Measurements from ENCODE around the gene SPRR2A.
"Not testable (repeated sequence)": the region's sequence is repeated elsewhere in the genome, so short reads cannot be mapped to it uniquely, and the experiment has no call there.

The SPRR2A gene

GRCh38 chr1:153057375-153057774, at the start of gene SPRR2A:
Gene SPRR2A, minus strand, starts transcription at chr1:153057512. Its CDS starts 777 bp downstream, at chr1:153056735.
- DNase-seq (ENCODE audit: low read depth in 1 of 2, low spot score in 1 of 2) = no peak

- DNase-seq (ENCODE audit: low read depth in 1 of 2, low spot score in 1 of 2) = no peak
These were observed 42.9 kb upstream of the SPRR2A start for GRCh38 chr1:153100245-153100644.

GRCh38 chr1:153099461-153100045, 42.2 kb upstream of the SPRR2A start:
- no peak for DNase-seq (ENCODE audit: low read depth in 1 of 2, low spot score in 1 of 2)

GRCh38 chr1:153095764-153096163, 38.5 kb upstream of the SPRR2A start:
- no peak for DNase-seq (ENCODE audit: low read depth in 1 of 2, low spot score in 1 of 2)

GRCh38 chr1:153094426-153094825, 37.1 kb upstream of the SPRR2A start, which contains the start of gene SPRR2E:
Gene SPRR2E, minus strand, starts transcription at chr1:153094526. Its CDS starts 775 bp downstream, at chr1:153093751.
- no peak for DNase-seq (ENCODE audit: low read depth in 1 of 2, low spot score in 1 of 2)

- DNase-seq (ENCODE audit: low read depth in 1 of 2, low spot score in 1 of 2) = no peak
These were observed 30.3 kb upstream of the SPRR2A start for GRCh38 chr1:153087652-153088051.

- no peak for DNase-seq (ENCODE audit: low read depth in 1 of 2, low spot score in 1 of 2)
These were observed 24.4 kb upstream of the SPRR2A start for GRCh38 chr1:153081736-153082135.

GRCh38 chr1:153072806-153073726, 15.8 kb upstream of the SPRR2A start:
- DNase-seq (ENCODE audit: low read depth in 1 of 2, low spot score in 1 of 2) = no peak

GRCh38 chr1:153071511-153071910, 14.2 kb upstream of the SPRR2A start, which contains the start of gene SPRR2B:
Gene SPRR2B, minus strand, starts transcription at chr1:153071611. Its CDS starts 772 bp downstream, at chr1:153070839.
- DNase-seq (ENCODE audit: low read depth in 1 of 2, low spot score in 1 of 2) = no peak

GRCh38 chr1:153070243-153070642, 12.9 kb upstream of the SPRR2A start:
- DNase-seq (ENCODE audit: low read depth in 1 of 2, low spot score in 1 of 2) = no peak

- DNase-seq (ENCODE audit: low read depth in 1 of 2, low spot score in 1 of 2) = no peak
These were observed 1.8 kb upstream of the SPRR2A start for GRCh38 chr1:153058826-153059784.

- no peak for DNase-seq (ENCODE audit: low read depth in 1 of 2, low spot score in 1 of 2)
These were observed 842 bp upstream of the SPRR2A start for GRCh38 chr1:153058154-153058553.

- DNase-seq (ENCODE audit: low read depth in 1 of 2, low spot score in 1 of 2) = not testable (repeated sequence)
These were observed 1.2 kb downstream of the SPRR2A start for GRCh38 chr1:153056111-153056510.

- no peak for DNase-seq (ENCODE audit: low read depth in 1 of 2, low spot score in 1 of 2)
These were observed 8.1 kb downstream of the SPRR2A start for GRCh38 chr1:153049211-153049610.

GRCh38 chr1:153040950-153041631, 16.2 kb downstream of the SPRR2A start, which contains the start of gene SPRR2D:
Gene SPRR2D, minus strand, starts transcription at chr1:153041120. Its CDS starts 774 bp downstream, at chr1:153040346.
- DNase-seq (ENCODE audit: low read depth in 1 of 2, low spot score in 1 of 2) = no peak

GRCh38 chr1:153035211-153035610, 22.1 kb downstream of the SPRR2A start:
- no peak for DNase-seq (ENCODE audit: low read depth in 1 of 2, low spot score in 1 of 2)

- no peak for DNase-seq (ENCODE audit: low read depth in 1 of 2, low spot score in 1 of 2)
These were observed 24.5 kb downstream of the SPRR2A start for GRCh38 chr1:153032677-153033308.

GRCh38 chr1:153032073-153032472, 25.2 kb downstream of the SPRR2A start:
- no peak for DNase-seq (ENCODE audit: low read depth in 1 of 2, low spot score in 1 of 2)

GRCh38 chr1:153030895-153031294, 26.4 kb downstream of the SPRR2A start, which contains the start of gene SPRR1B:
Gene SPRR1B, plus strand, starts transcription at chr1:153031203. Its CDS starts 1,143 bp downstream, at chr1:153032346.
- DNase-seq (ENCODE audit: low read depth in 1 of 2, low spot score in 1 of 2) = no peak

- DNase-seq (ENCODE audit: low read depth in 1 of 2, low spot score in 1 of 2) = no peak
These were observed 28.5 kb downstream of the SPRR2A start for GRCh38 chr1:153028766-153029165.
